ENCODE measurements around the gene ODC1. TPM values are rescaled to one million over a fixed set of nuclear protein-coding genes. Genes with fewer than 3 reads are reported as not detected.
"Not testable (repeated sequence)": the region's sequence is repeated elsewhere in the genome, so short reads cannot be mapped to it uniquely, and the experiment has no call there.

Gene ODC1
- total and polyA plus RNA-seq, 2 donors = 49.6 to 127 TPM

- peaks cover 0 to 4% of the 10 kb centered on the region in 2 donors for H3K9me3 ChIP-seq (ENCODE audit: control insufficient read depth in 2 of 2, insufficient read depth in 1 of 2, low read length in 1 of 2)
- peaks cover 10 to 46% of the 10 kb centered on the region in 2 donors for H3K4me1 ChIP-seq (ENCODE audit: control insufficient read depth in 2 of 2, insufficient read depth in 2 of 2, low read length in 2 of 2)
- no peaks in the 10 kb centered on the region for H3K36me3 ChIP-seq (ENCODE audit: control insufficient read depth in 2 of 2, insufficient read depth in 2 of 2, low read length in 1 of 2)
- WGBS = 98% methylated on average over 6 of the region's 6 CpGs
- no peak overlapping the region for H3K4me3 ChIP-seq (ENCODE audit: low read length in 2 of 2)
- peaks cover 0 to 3% of the 10 kb centered on the region in 2 donors for H3K27me3 ChIP-seq (ENCODE audit: control insufficient read depth in 2 of 2, insufficient read depth in 1 of 2, low read length in 1 of 2)
- H3K27ac ChIP-seq (ENCODE audit: low read depth in 1 of 2, low read length in 1 of 2) = no peak overlapping the region
- no peak for DNase-seq (ENCODE audit: low read depth in 6 of 9, low spot score in 9 of 9)
Observed at GRCh38 chr2:10451819-10452218, 3.7 kb upstream of the ODC1 start.

- Histone ChIP-seq H3K9me3 (ENCODE audit: control insufficient read depth in 2 of 2, insufficient read depth in 1 of 2, low read length in 1 of 2) (peaks cover 0 to 4% of the 10 kb centered on the region in 2 donors), H3K27ac (ENCODE audit: low read depth in 1 of 2, low read length in 1 of 2) (peak overlapping the region in 1 of 2 donors; percentile 25), H3K36me3 (ENCODE audit: control insufficient read depth in 2 of 2, insufficient read depth in 2 of 2, low read length in 1 of 2) (peaks cover 0 to 2% of the 10 kb centered on the region in 2 donors), H3K4me1 (ENCODE audit: control insufficient read depth in 2 of 2, insufficient read depth in 2 of 2, low read length in 2 of 2) (peaks cover 10 to 54% of the 10 kb centered on the region in 2 donors), H3K4me3 (ENCODE audit: low read length in 2 of 2) (no peak overlapping the region), H3K27me3 (ENCODE audit: control insufficient read depth in 2 of 2, insufficient read depth in 1 of 2, low read length in 1 of 2) (peaks cover 0 to 3% of the 10 kb centered on the region in 2 donors)
- WGBS = 95% methylated on average over 22 of the region's 22 CpGs
- no peak for DNase-seq (ENCODE audit: low read depth in 6 of 9, low spot score in 9 of 9)
Observed at GRCh38 chr2:10449838-10450691, 1.9 kb upstream of the ODC1 start.

- peak overlapping the region; percentile 98 to 99 for H3K27ac ChIP-seq (ENCODE audit: low read depth in 1 of 2, low read length in 1 of 2)
- DNase-seq (ENCODE audit: low read depth in 6 of 9, low spot score in 9 of 9) = no peak
- peak overlapping the region; percentile 50 to 80 for H3K4me3 ChIP-seq (ENCODE audit: low read length in 2 of 2)
- H3K27me3 ChIP-seq (ENCODE audit: control insufficient read depth in 2 of 2, insufficient read depth in 1 of 2, low read length in 1 of 2) = peaks cover 0 to 3% of the 10 kb centered on the region in 2 donors
- peaks cover 0 to 4% of the 10 kb centered on the region in 2 donors for H3K9me3 ChIP-seq (ENCODE audit: control insufficient read depth in 2 of 2, insufficient read depth in 1 of 2, low read length in 1 of 2)
- peaks cover 10 to 50% of the 10 kb centered on the region in 2 donors for H3K4me1 ChIP-seq (ENCODE audit: control insufficient read depth in 2 of 2, insufficient read depth in 2 of 2, low read length in 2 of 2)
- WGBS = 79% methylated on average over 5 of the region's 5 CpGs
- peaks cover 1 to 8% of the 10 kb centered on the region in 2 donors for H3K36me3 ChIP-seq (ENCODE audit: control insufficient read depth in 2 of 2, insufficient read depth in 2 of 2, low read length in 1 of 2)
Observed at GRCh38 chr2:10449486-10449831, 1.3 kb upstream of the ODC1 start.

GRCh38 chr2:10448576-10449485 is 704 bp upstream of the ODC1 start:
- Histone ChIP-seq H3K4me1 (ENCODE audit: control insufficient read depth in 2 of 2, insufficient read depth in 2 of 2, low read length in 2 of 2) (peaks cover 10 to 44% of the 10 kb centered on the region in 2 donors), H3K27me3 (ENCODE audit: control insufficient read depth in 2 of 2, insufficient read depth in 1 of 2, low read length in 1 of 2) (peaks cover 0 to 1% of the 10 kb centered on the region in 2 donors), H3K4me3 (ENCODE audit: low read length in 2 of 2) (peak overlapping the region; percentile 50 to 80), H3K36me3 (ENCODE audit: control insufficient read depth in 2 of 2, insufficient read depth in 2 of 2, low read length in 1 of 2) (peaks cover 8 to 14% of the 10 kb centered on the region in 2 donors), H3K27ac (ENCODE audit: low read depth in 1 of 2, low read length in 1 of 2) (peak overlapping the region; percentile 98 to 99), H3K9me3 (ENCODE audit: control insufficient read depth in 2 of 2, insufficient read depth in 1 of 2, low read length in 1 of 2) (peaks cover 0 to 4% of the 10 kb centered on the region in 2 donors)
- DNase-seq (ENCODE audit: low read depth in 6 of 9, low spot score in 9 of 9) = peak; percentile 85 to 96 (median 91)
- WGBS = 2% methylated on average over 73 of the region's 73 CpGs

GRCh38 chr2:10447300-10447894 is 730 bp downstream of the ODC1 start:
- peaks cover 19 to 29% of the 10 kb centered on the region in 2 donors for H3K36me3 ChIP-seq (ENCODE audit: control insufficient read depth in 2 of 2, insufficient read depth in 2 of 2, low read length in 1 of 2)
- H3K4me3 ChIP-seq (ENCODE audit: low read length in 2 of 2) = peak overlapping the region; percentile 65 to 80
- peak in 3 of 9 donors; percentile 29 to 76 (median 52) for DNase-seq (ENCODE audit: low read depth in 6 of 9, low spot score in 9 of 9)
- peaks cover 0 to 4% of the 10 kb centered on the region in 2 donors for H3K9me3 ChIP-seq (ENCODE audit: control insufficient read depth in 2 of 2, insufficient read depth in 1 of 2, low read length in 1 of 2)
- H3K27me3 ChIP-seq (ENCODE audit: control insufficient read depth in 2 of 2, insufficient read depth in 1 of 2, low read length in 1 of 2) = no peaks in the 10 kb centered on the region
- H3K4me1 ChIP-seq (ENCODE audit: control insufficient read depth in 2 of 2, insufficient read depth in 2 of 2, low read length in 2 of 2) = peaks cover 6 to 30% of the 10 kb centered on the region in 2 donors
- H3K27ac ChIP-seq (ENCODE audit: low read depth in 1 of 2, low read length in 1 of 2) = peak overlapping the region; percentile 81 to 98
- 5% methylated on average over 32 of the region's 32 CpGs for WGBS

- H3K27ac ChIP-seq (ENCODE audit: low read depth in 1 of 2, low read length in 1 of 2) = no peak overlapping the region
- 92% methylated on average over 6 of the region's 6 CpGs for WGBS
- H3K27me3 ChIP-seq (ENCODE audit: control insufficient read depth in 2 of 2, insufficient read depth in 1 of 2, low read length in 1 of 2) = no peaks in the 10 kb centered on the region
- DNase-seq (ENCODE audit: low read depth in 6 of 9, low spot score in 9 of 9) = no peak
- peaks cover 0 to 4% of the 10 kb centered on the region in 2 donors for H3K9me3 ChIP-seq (ENCODE audit: control insufficient read depth in 2 of 2, insufficient read depth in 1 of 2, low read length in 1 of 2)
- peaks cover 6 to 29% of the 10 kb centered on the region in 2 donors for H3K4me1 ChIP-seq (ENCODE audit: control insufficient read depth in 2 of 2, insufficient read depth in 2 of 2, low read length in 2 of 2)
- peaks cover 26 to 36% of the 10 kb centered on the region in 2 donors for H3K36me3 ChIP-seq (ENCODE audit: control insufficient read depth in 2 of 2, insufficient read depth in 2 of 2, low read length in 1 of 2)
- H3K4me3 ChIP-seq (ENCODE audit: low read length in 2 of 2) = peak overlapping the region in 1 of 2 donors; percentile 65
Observed at GRCh38 chr2:10446631-10447030, 1.5 kb downstream of the ODC1 start.

GRCh38 chr2:10444463-10444862 is 3.7 kb downstream of the ODC1 start:
- Histone ChIP-seq H3K9me3 (ENCODE audit: control insufficient read depth in 2 of 2, insufficient read depth in 1 of 2, low read length in 1 of 2) (no peaks in the 10 kb centered on the region), H3K4me3 (ENCODE audit: low read length in 2 of 2) (no peak overlapping the region), H3K27me3 (ENCODE audit: control insufficient read depth in 2 of 2, insufficient read depth in 1 of 2, low read length in 1 of 2) (no peaks in the 10 kb centered on the region), H3K27ac (ENCODE audit: low read depth in 1 of 2, low read length in 1 of 2) (no peak overlapping the region), H3K4me1 (ENCODE audit: control insufficient read depth in 2 of 2, insufficient read depth in 2 of 2, low read length in 2 of 2) (peaks cover 6 to 26% of the 10 kb centered on the region in 2 donors), H3K36me3 (ENCODE audit: control insufficient read depth in 2 of 2, insufficient read depth in 2 of 2, low read length in 1 of 2) (peaks cover 48 to 58% of the 10 kb centered on the region in 2 donors)
- WGBS = 94% methylated on average over 5 of the region's 5 CpGs
- no peak for DNase-seq (ENCODE audit: low read depth in 6 of 9, low spot score in 9 of 9)

- H3K27me3 ChIP-seq (ENCODE audit: control insufficient read depth in 2 of 2, insufficient read depth in 1 of 2, low read length in 1 of 2); H3K9me3 ChIP-seq (ENCODE audit: control insufficient read depth in 2 of 2, insufficient read depth in 1 of 2, low read length in 1 of 2); H3K4me3 ChIP-seq (ENCODE audit: low read length in 2 of 2); H3K27ac ChIP-seq (ENCODE audit: low read depth in 1 of 2, low read length in 1 of 2); DNase-seq (ENCODE audit: low read depth in 6 of 9, low spot score in 9 of 9): not testable (repeated sequence)
- H3K4me1 ChIP-seq (ENCODE audit: control insufficient read depth in 2 of 2, insufficient read depth in 2 of 2, low read length in 2 of 2) = peaks cover 0 to 32% of the 10 kb centered on the region in 2 donors
- peaks cover 52 to 68% of the 10 kb centered on the region in 2 donors for H3K36me3 ChIP-seq (ENCODE audit: control insufficient read depth in 2 of 2, insufficient read depth in 2 of 2, low read length in 1 of 2)
- WGBS = 95% methylated on average over 2 of the region's 2 CpGs
Observed at GRCh38 chr2:10442469-10443126, 5.5 kb downstream of the ODC1 start.
